A549 (cell line): ENCODE data around the gene TPSB2. TPM values are rescaled to one million over a fixed set of nuclear protein-coding genes. Genes with fewer than 3 reads are reported as not detected.

Source experiments
- ATAC-seq, 2 experiments: fragments of 200-7000 bp in 1 of 2; fragments of >200 bp in 1 of 2; cut with Nextera tagmentation in 1 of 2; cut with Tn5 transposase in 1 of 2; 3 replicates each; pipeline versions ENCODE4 v1.8.0 to v1.9.1; 2018 to 2020; ENCODE audit warnings: mild to moderate bottlenecking in 1 of 2, moderate library complexity in 1 of 2
- CTCF ChIA-PET: fragments of 300-600 bp; sonication (Branson Sonifier 250); formaldehyde crosslinking; extraction: SDS; loops from one replicate; lab custom pipeline; 2021; ENCODE audit warnings: antibody characterized with exemption, inconsistent platforms; lab: Yijun Ruan, JAX
- POLR2A ChIA-PET: fragments of 350-600 bp; formaldehyde crosslinking; extraction: SDS; loops from one replicate; lab custom pipeline; 2021; ENCODE audit warnings: antibody characterized with exemption, inconsistent platforms; lab: Yijun Ruan, JAX
- DNase-seq, 2 experiments: peaks; one replicate each; pipeline versions ENCODE4 v3.0.0 to v3.0.0-alpha.2; 2011 to 2016; ENCODE audit warnings: low read depth in 1 of 2, low spot score in 1 of 2
- FAIRE-seq: peaks from 2 replicates; lab custom pipeline; 2011; peaks lifted over from hg19 to GRCh38; lab: Jason Lieb, UNC
- H3K27ac ChIP-seq, 2 experiments: fragments of >200 bp; sonication (Bioruptor Twin); formaldehyde crosslinking; 3 replicates each; pipeline ENCODE4 v1.5.1; 2016 to 2017
- H3K4me1 ChIP-seq: fragments of >200 bp; sonication (Bioruptor Twin); formaldehyde crosslinking; 3 replicates; pipeline ENCODE4 v1.6.1; 2016
- H3K4me2 ChIP-seq: fragments of >200 bp; sonication (Bioruptor Twin); formaldehyde crosslinking; 3 replicates; pipeline ENCODE4 v1.6.1; 2016
- H3K4me3 ChIP-seq: fragments of >200 bp; sonication (Bioruptor Twin); formaldehyde crosslinking; 3 replicates; pipeline ENCODE4 v1.5.1; 2016
- H3K9me3 ChIP-seq: fragments of >200 bp; sonication (Bioruptor Twin); formaldehyde crosslinking; 3 replicates; pipeline ENCODE4 v1.6.1; 2016
- BCL3 ChIP-seq: fragments of >200 bp; sonication (Bioruptor Twin); formaldehyde crosslinking; IDR thresholded peaks from 3 replicates; pipeline ENCODE4 v1.6.1; 2016
- CBX2 ChIP-seq: fragments of 200-600 bp; sonication (generic); IDR thresholded peaks from 2 replicates; pipeline ENCODE4 v1.6.1; 2016; ENCODE audit warnings: low read depth, mild to moderate bottlenecking, borderline replicate concordance
- ESRRA ChIP-seq: fragments of 150-350 bp; IDR thresholded peaks from 2 replicates; pipeline ENCODE4 v1.6.1; 2014; ENCODE audit warnings: mild to moderate bottlenecking, low read length, borderline replicate concordance
- FOSL2 ChIP-seq, 2 experiments: fragments of 450-650 bp in 1 of 2; fragments of >200 bp in 1 of 2; sonication (Bioruptor Twin) in 1 of 2; formaldehyde crosslinking; IDR thresholded peaks; 2 replicates each; pipeline versions ENCODE4 v1.5.0 to v1.6.1; 2016 to 2020; ENCODE audit warnings: mild to moderate bottlenecking in 1 of 2, moderate library complexity in 1 of 2
- HEYL ChIP-seq: fragments of 250-450 bp; sonication (Bioruptor Pico); IDR thresholded peaks from 2 replicates; pipeline ENCODE4 v1.8.0; 2021; ENCODE audit warnings: mild to moderate bottlenecking, moderate library complexity
- HOXA7 ChIP-seq: fragments of 250-450 bp; sonication (Bioruptor Pico); IDR thresholded peaks from 2 replicates; pipeline ENCODE4 v1.5.0; 2020; ENCODE audit warnings: mild to moderate bottlenecking, moderate library complexity
- KDM1A ChIP-seq: fragments of 200-600 bp; sonication (generic); IDR thresholded peaks from 2 replicates; pipeline ENCODE4 v1.6.1; 2016; ENCODE audit warnings: low read depth, mild to moderate bottlenecking
- MYC ChIP-seq: IDR thresholded peaks from 2 replicates; pipeline ENCODE4 v1.6.1; 2012; ENCODE audit warnings: mild to moderate bottlenecking, inconsistent platforms, low read length, improper control_type of control experiment, borderline replicate concordance
- NPAS2 ChIP-seq: fragments of 250-450 bp; sonication (Bioruptor Pico); IDR thresholded peaks from 2 replicates; pipeline ENCODE4 v1.8.0; 2022; ENCODE audit warnings: mild to moderate bottlenecking, moderate library complexity, borderline replicate concordance
- NR3C1 ChIP-seq: fragments of >200 bp; sonication (Bioruptor Twin); formaldehyde crosslinking; IDR thresholded peaks from 3 replicates; pipeline ENCODE4 v1.6.1; 2017
- PBX3 ChIP-seq: IDR thresholded peaks from 2 replicates; pipeline ENCODE4 v1.6.1; 2012
- RARB ChIP-seq: fragments of 250-450 bp; sonication (Bioruptor Pico); IDR thresholded peaks from 2 replicates; pipeline ENCODE4 v1.8.0; 2021; ENCODE audit warnings: mild to moderate bottlenecking, moderate library complexity
- RCOR1 ChIP-seq: fragments of 150-350 bp; IDR thresholded peaks from 2 replicates; pipeline ENCODE4 v1.6.1; 2014; ENCODE audit warnings: antibody characterized with exemption, low read length, low read depth
- USF2 ChIP-seq: fragments of 450-650 bp; IDR thresholded peaks from 2 replicates; pipeline ENCODE4 v1.6.1; 2014; ENCODE audit warnings: antibody characterized with exemption
- WGBS: methylation state at CpG from one replicate; pipeline ENCODE4 v1.1.6; 2017; ENCODE audit errors: missing lambda C conversion rate; 5-methylcytosine and 5-hydroxymethylcytosine counted together
- polyA plus RNA-seq, 4 experiments: library from polyadenylated mRNA; depleted of rRNA in 3 of 4; stranded (reverse); fragments of >200 nt; fragmentation: RNase III in 1 of 4; extraction: RNeasy Plus Mini Kit Qiagen cat#74134 plus additional on column Dnase treatment in 1 of 4; gene quantifications; 2 replicates in 3 of 4; 3 replicates in 1 of 4; pipeline ENCODE4 v1.2.3, GENCODE V29; 2011 to 2017
- TF ChIP-seq, protein P1 (sequence below): fragments of 250-450 bp; sonication (Bioruptor Pico); IDR thresholded peaks from 2 replicates; pipeline ENCODE4 v1.5.0; 2020; ENCODE audit warnings: low read depth, mild to moderate bottlenecking, moderate library complexity
- TF ChIP-seq, protein P2 (sequence below): fragments of 200-600 bp; sonication (generic); IDR thresholded peaks from 2 replicates; pipeline ENCODE4 v1.6.1; 2016; ENCODE audit warnings: antibody characterized with exemption, mild to moderate bottlenecking, moderate library complexity
- TF ChIP-seq, protein P3 (sequence below): IDR thresholded peaks from 2 replicates; pipeline ENCODE4 v1.6.1; 2012; ENCODE audit warnings: low read depth, borderline replicate concordance

The TPSB2 gene
- polyA plus RNA-seq, 2 of the 4 experiments (the other 2 are of a cell fraction) = not detected

GRCh38 chr16:1224558-1224957 is 5.4 kb downstream of the TPSB2 start:
- TF ChIP-seq FOSL2 (IDR thresholded peaks at IDR 0.05) (no peak), FOSL2 (CRISPR knock-in tag; IDR thresholded peaks at IDR 0.05) (no peak), RCOR1 (no peak), HOXA7 (CRISPR knock-in tag) (no peak), NPAS2 (CRISPR knock-in tag) (no peak), NR3C1 (no peak), USF2 (no peak), CBX2 (no peak), HEYL (CRISPR knock-in tag) (no peak), PBX3 (no peak), RARB (no peak), ESRRA (no peak), BCL3 (no peak), MYC (no peak), KDM1A (no peak)
- TF ChIP-seq, protein P1, sequence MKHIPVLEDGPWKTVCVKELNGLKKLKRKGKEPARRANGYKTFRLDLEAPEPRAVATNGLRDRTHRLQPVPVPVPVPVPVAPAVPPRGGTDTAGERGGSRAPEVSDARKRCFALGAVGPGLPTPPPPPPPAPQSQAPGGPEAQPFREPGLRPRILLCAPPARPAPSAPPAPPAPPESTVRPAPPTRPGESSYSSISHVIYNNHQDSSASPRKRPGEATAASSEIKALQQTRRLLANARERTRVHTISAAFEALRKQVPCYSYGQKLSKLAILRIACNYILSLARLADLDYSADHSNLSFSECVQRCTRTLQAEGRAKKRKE = no peak
- TF ChIP-seq, protein P2, sequence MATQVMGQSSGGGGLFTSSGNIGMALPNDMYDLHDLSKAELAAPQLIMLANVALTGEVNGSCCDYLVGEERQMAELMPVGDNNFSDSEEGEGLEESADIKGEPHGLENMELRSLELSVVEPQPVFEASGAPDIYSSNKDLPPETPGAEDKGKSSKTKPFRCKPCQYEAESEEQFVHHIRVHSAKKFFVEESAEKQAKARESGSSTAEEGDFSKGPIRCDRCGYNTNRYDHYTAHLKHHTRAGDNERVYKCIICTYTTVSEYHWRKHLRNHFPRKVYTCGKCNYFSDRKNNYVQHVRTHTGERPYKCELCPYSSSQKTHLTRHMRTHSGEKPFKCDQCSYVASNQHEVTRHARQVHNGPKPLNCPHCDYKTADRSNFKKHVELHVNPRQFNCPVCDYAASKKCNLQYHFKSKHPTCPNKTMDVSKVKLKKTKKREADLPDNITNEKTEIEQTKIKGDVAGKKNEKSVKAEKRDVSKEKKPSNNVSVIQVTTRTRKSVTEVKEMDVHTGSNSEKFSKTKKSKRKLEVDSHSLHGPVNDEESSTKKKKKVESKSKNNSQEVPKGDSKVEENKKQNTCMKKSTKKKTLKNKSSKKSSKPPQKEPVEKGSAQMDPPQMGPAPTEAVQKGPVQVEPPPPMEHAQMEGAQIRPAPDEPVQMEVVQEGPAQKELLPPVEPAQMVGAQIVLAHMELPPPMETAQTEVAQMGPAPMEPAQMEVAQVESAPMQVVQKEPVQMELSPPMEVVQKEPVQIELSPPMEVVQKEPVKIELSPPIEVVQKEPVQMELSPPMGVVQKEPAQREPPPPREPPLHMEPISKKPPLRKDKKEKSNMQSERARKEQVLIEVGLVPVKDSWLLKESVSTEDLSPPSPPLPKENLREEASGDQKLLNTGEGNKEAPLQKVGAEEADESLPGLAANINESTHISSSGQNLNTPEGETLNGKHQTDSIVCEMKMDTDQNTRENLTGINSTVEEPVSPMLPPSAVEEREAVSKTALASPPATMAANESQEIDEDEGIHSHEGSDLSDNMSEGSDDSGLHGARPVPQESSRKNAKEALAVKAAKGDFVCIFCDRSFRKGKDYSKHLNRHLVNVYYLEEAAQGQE = no peak
- TF ChIP-seq, protein P3, sequence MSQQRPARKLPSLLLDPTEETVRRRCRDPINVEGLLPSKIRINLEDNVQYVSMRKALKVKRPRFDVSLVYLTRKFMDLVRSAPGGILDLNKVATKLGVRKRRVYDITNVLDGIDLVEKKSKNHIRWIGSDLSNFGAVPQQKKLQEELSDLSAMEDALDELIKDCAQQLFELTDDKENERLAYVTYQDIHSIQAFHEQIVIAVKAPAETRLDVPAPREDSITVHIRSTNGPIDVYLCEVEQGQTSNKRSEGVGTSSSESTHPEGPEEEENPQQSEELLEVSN = no peak
- TF ChIP-seq, all 56 proteins: peak for 0
- ATAC-seq = no peak
- Histone ChIP-seq H3K4me3 (no peak overlapping the region), H3K27ac (peak overlapping the region in 1 of 2 experiments; percentile 77; a peak in 3 of 6 replicates), H3K9me3 (no peaks in the 10 kb centered on the region), H3K4me1 (peaks cover 20% of the 10 kb centered on the region), H3K4me2 (no peak overlapping the region)
- DNase-seq = no peak
- no peak for FAIRE-seq
- ChIA-PET CTCF (interaction anchor here (1.0 to 1.3 kb wide), 3 partner anchors 62 to 167 kb away, joined by 3 to 5 read pairs (median 3); no protein-coding TSS in a partner anchor), POLR2A (no interaction called here)
- 84% methylated on average over 8 of the region's 9 CpGs for WGBS
